ENCODE data around the gene PRKN.
A peak's percentile ranks its signal among the peaks of the same experiment; 100 is the strongest.
"Not testable (repeated sequence)": the region's sequence is repeated elsewhere in the genome, so short reads cannot be mapped to it uniquely, and the experiment has no call there.

Gene PRKN

GRCh38 chr6:162710936-162711335 lies 16.6 kb downstream of the PRKN start:
- no peak for DNase-seq (ENCODE audit: low read depth in 2 of 2)

- no peak for DNase-seq (ENCODE audit: low read depth in 2 of 2)
Measured at GRCh38 chr6:162710419-162710818, 17.1 kb downstream of the PRKN start.

GRCh38 chr6:162709431-162709830 lies 18.1 kb downstream of the PRKN start:
- DNase-seq (ENCODE audit: low read depth in 2 of 2) = no peak

GRCh38 chr6:162708971-162709370 lies 18.6 kb downstream of the PRKN start:
- DNase-seq (ENCODE audit: low read depth in 2 of 2) = no peak

GRCh38 chr6:162706232-162706631 lies 21.3 kb downstream of the PRKN start:
- no peak for DNase-seq (ENCODE audit: low read depth in 2 of 2)

GRCh38 chr6:162705736-162706135 lies 21.8 kb downstream of the PRKN start:
- DNase-seq (ENCODE audit: low read depth in 2 of 2) = no peak

GRCh38 chr6:162704001-162704400 lies 23.6 kb downstream of the PRKN start:
- no peak for DNase-seq (ENCODE audit: low read depth in 2 of 2)

- DNase-seq (ENCODE audit: low read depth in 2 of 2) = no peak
Measured at GRCh38 chr6:162702446-162702845, 25.1 kb downstream of the PRKN start.

- no peak for DNase-seq (ENCODE audit: low read depth in 2 of 2)
Measured at GRCh38 chr6:162701551-162701950, 26.0 kb downstream of the PRKN start.

- DNase-seq (ENCODE audit: low read depth in 2 of 2) = no peak
Measured at GRCh38 chr6:162700966-162701365, 26.6 kb downstream of the PRKN start.

- peak in 1 of 2 experiments; percentile 10 for DNase-seq (ENCODE audit: low read depth in 2 of 2)
Measured at GRCh38 chr6:162699961-162700360, 27.6 kb downstream of the PRKN start.

GRCh38 chr6:162698440-162698839 lies 29.1 kb downstream of the PRKN start:
- no peak for DNase-seq (ENCODE audit: low read depth in 2 of 2)

- DNase-seq (ENCODE audit: low read depth in 2 of 2) = no peak
Measured at GRCh38 chr6:162697872-162698403, 29.6 kb downstream of the PRKN start.

- DNase-seq (ENCODE audit: low read depth in 2 of 2) = no peak
Measured at GRCh38 chr6:162690158-162690557, 37.4 kb downstream of the PRKN start.

- no peak for DNase-seq (ENCODE audit: low read depth in 2 of 2)
Measured at GRCh38 chr6:162688751-162689345, 38.7 kb downstream of the PRKN start.

GRCh38 chr6:162685586-162685985 lies 42.0 kb downstream of the PRKN start:
- DNase-seq (ENCODE audit: low read depth in 2 of 2) = no peak

GRCh38 chr6:162684961-162685360 lies 42.6 kb downstream of the PRKN start:
- DNase-seq (ENCODE audit: low read depth in 2 of 2) = no peak

- DNase-seq (ENCODE audit: low read depth in 2 of 2) = no peak
Measured at GRCh38 chr6:162684052-162684451, 43.5 kb downstream of the PRKN start.

GRCh38 chr6:162683135-162683534 lies 44.4 kb downstream of the PRKN start:
- no peak for DNase-seq (ENCODE audit: low read depth in 2 of 2)

- no peak for DNase-seq (ENCODE audit: low read depth in 2 of 2)
Measured at GRCh38 chr6:162681447-162681846, 46.1 kb downstream of the PRKN start.

- no peak for DNase-seq (ENCODE audit: low read depth in 2 of 2)
Measured at GRCh38 chr6:162680871-162681270, 46.7 kb downstream of the PRKN start.

GRCh38 chr6:162680367-162680766 lies 47.2 kb downstream of the PRKN start:
- DNase-seq (ENCODE audit: low read depth in 2 of 2) = no peak

- DNase-seq (ENCODE audit: low read depth in 2 of 2) = no peak
Measured at GRCh38 chr6:162679681-162680080, 47.9 kb downstream of the PRKN start.

- not testable (repeated sequence) for DNase-seq (ENCODE audit: low read depth in 2 of 2)
Measured at GRCh38 chr6:162678896-162679295, 48.7 kb downstream of the PRKN start.
